ENCODE data around the gene CCDC88C. TPM values are rescaled to one million over a fixed set of nuclear protein-coding genes. Genes with fewer than 3 reads are reported as not detected.

The CCDC88C gene
- polyA plus RNA-seq, 3 donors: 4.7 to 7.6 (median 5.8) TPM

- H3K27ac ChIP-seq (ENCODE audit: low read depth, low read length): no peak overlapping the region
- 33 to 55% (median 36%) methylated on average over 11 of the region's 11 CpGs for WGBS, 3 donors
These were observed 43.9 kb downstream of the CCDC88C start for GRCh38 chr14:91373591-91374254.

DNA sequence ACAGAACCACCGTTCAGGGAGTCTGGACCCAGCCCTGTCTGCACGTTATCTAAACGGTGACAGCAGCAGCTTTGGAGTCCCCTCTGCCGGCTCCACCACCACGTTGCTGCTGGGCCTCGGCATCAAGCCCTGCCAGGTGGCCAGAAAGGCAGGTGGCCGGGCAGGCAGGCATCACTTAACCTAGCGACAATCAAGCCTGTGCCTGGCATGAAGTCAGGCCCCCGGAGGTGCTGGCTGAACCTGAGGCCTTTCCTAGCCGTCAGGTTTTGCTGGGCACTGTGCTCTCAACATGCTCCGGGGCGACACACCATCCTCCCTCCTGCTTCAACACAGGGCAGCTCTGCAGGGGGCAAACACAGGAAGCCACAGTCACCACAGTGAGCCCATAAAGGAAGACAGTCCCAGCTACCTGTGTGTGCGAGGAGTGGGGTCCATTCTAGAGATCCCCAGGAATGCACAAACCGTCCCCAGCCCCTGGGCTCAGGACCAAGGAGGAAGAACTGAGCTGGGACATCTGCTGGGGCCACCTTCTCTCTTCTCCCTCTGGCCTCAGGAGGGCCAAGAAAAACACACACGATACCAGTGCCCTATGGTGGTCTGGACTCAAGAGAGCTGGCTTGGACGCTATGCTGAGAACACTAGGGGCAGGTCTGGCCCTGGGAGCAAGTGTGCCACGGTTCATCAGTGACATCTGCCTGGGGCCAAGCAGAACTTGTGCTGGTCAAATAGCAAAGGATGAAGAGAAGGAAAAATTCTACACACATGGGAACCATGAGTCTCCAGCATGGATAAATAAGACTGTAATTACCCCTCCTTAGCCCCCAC is 44.7 kb downstream of the CCDC88C start:
- H3K27ac ChIP-seq (ENCODE audit: low read depth, low read length): no peak overlapping the region
- 43 to 47% (median 45%) methylated on average over 17 of the region's 17 CpGs for WGBS, 3 donors

DNA sequence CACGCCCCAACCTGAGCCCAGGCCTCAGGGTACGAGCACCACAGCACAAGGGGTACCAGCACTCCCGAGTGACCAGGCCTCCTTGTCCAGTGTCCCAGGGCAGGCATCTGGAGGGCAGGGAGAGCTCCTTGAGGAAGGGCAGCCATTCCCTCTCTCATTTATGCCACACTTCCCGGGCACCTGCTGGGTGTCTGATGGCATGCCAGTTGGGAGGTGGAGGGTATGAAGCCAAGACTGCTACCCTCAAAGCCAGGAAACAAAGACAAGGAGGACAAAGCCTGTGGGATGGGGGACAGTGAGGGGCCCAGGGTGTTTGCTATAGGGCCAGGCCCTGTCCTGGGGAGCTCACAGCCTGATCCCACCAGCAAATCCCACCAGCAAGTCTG is 45.6 kb downstream of the CCDC88C start:
- 93 to 97% (median 97%) methylated on average over 4 of the region's 4 CpGs for WGBS, 3 donors
- H3K27ac ChIP-seq (ENCODE audit: low read depth, low read length): no peak overlapping the region

- WGBS, 3 donors: 77 to 86% (median 81%) methylated on average over 19 of the region's 19 CpGs
These were observed 46.3 kb downstream of the CCDC88C start for GRCh38 chr14:91371011-91371989.

DNA sequence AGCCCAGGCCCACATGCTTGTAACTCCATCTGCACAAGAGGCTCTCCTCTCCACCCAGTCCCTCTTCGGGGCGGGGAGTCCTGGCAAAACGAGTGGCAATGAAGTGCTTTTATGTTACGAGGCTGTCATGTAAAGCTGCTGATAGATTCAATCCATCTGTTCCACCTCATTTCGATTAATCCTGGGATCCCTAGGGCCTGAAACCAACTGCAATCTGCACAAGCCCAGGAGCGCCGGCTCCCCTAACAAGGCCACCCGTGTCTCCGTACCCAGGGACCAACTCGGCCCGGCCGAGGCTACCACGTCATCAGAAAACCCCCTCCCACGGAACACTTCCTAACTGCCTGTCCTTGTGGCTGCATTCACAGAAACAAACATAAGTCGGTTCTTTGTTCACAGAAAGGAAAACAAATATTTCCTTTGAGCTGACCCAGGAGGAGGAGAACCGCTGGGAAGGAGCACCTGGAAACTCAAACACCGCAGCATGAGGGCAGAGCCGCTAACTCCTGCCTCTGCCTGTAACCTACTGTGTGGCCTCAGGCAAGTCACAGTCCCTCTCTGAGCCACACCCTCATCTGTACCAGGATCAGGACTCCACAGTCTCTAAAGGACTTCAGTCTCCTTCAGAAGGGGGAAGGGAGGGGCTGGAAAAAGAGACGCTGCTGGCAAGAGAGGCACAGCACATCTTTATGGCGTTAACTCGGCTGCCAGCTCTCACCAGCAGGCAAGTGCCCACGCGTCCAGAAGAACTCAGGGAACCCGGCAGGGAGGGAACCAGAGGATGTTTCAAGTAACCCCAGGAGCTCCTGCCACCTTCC is 47.8 kb downstream of the CCDC88C start:
- WGBS, 3 donors: 37 to 71% (median 56%) methylated on average over 24 of the region's 24 CpGs
- no peak overlapping the region for H3K27ac ChIP-seq (ENCODE audit: low read depth, low read length)

More at GRCh38 chr14:91371011-91371989, 46.3 kb downstream of the CCDC88C start:
- H3K27ac ChIP-seq (ENCODE audit: low read depth, low read length): no peak overlapping the region

DNA sequence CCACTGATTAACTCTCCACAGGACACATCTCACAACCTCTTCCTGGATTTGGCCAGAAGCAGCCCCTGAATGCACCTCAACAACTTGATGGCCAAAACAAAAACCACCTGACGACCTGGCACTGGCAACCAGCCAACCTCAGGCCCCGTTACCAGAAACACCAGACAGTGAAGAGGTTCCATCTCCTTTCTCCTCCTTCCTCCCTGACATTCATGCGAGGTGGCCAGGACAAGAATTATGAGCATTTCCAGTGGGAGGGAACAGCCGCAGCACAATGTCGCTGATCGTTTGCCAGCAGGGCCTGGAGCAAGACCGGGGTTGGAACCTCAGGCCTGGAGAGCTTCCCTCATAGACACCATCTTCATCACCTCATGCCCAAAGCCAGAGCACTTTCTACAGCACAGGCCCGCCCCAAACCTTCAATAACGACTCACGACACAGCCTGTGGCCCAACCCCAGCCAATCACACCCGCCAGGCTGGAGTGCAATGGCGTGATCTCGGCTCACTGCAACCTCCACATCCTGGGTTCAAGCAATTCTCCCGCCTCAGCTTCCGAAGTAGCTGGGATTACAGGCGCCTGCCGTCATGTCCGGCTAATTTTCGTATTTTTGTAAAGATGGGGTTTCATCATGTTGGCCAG is 48.7 kb downstream of the CCDC88C start:
- H3K27ac ChIP-seq (ENCODE audit: low read depth, low read length): no peak overlapping the region
- WGBS, 3 donors: 74 to 83% (median 80%) methylated on average over 19 of the region's 19 CpGs

DNA sequence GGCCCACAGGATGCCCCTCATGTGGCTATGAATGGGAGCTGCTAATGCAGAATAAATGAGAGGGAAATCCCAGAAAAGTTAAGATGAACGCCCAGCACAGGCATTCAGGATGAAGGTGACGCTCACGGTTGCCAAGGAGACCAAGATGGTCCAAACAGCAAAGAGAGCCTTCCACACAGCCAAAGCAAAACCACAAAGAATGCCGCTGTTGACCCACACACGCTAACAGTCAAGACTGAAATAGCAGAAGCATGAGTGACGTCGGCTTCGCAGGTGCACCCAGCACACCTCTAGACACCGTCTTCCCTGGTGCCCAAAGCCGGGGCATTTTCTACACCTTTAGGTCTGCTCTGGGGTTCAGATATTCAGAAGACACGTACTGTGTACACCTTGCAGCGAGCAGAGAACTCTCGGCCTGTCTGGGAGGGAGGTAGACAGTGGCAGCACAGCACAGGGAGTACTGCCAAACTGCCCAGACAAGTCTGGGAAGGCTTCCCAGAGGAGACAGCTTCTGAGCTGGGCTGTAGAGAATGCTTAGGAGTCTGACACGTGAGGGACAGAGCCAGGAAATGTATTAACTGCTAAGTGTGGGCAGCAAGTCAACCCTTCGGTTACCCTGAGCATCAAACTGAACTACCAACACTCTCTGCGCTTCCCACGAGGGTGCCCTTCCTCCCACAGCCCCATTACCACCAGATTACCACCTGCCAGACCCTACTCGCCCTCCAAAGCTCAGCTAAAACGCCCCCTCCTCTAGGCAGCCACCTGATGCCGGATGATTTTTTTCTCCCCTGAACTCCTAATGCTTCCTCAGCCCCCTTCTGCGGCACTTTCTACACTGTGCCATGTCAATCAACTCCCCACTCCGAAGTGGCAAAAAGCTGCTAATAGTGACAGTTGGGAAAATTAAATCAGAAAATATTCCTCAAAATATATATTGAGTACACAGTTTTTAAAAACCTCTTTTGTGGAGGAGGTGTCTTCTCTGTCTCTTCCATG is 50.1 kb downstream of the CCDC88C start:
- 50 to 60% (median 54%) methylated on average over 22 of the region's 22 CpGs for WGBS, 3 donors
- no peak overlapping the region for H3K27ac ChIP-seq (ENCODE audit: low read depth, low read length)

DNA sequence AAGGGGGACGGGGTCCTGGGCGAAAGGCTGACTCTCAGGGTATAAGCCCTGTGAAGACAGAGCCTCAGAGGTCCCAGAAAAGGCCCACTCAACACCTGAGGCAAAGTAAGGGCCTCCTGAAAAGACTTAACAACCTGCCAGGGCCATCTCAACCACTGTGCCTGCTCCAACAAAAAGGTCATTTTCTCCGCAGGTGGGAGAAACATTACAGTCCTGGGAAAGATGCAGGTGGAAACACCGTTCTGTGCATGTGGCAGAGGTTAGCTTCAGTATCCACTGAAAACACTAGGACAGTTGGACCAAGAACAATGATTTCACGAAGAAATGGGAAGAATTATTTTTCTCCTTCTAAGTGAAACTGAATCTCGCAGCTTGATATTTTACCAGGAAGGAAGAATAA is 50.9 kb downstream of the CCDC88C start:
- WGBS, 3 donors: 59 to 72% (median 70%) methylated on average over 6 of the region's 6 CpGs
- H3K27ac ChIP-seq (ENCODE audit: low read depth, low read length): no peak overlapping the region

- no peak overlapping the region for H3K27ac ChIP-seq (ENCODE audit: low read depth, low read length)
These were observed 52.1 kb downstream of the CCDC88C start for GRCh38 chr14:91365552-91365951.

DNA sequence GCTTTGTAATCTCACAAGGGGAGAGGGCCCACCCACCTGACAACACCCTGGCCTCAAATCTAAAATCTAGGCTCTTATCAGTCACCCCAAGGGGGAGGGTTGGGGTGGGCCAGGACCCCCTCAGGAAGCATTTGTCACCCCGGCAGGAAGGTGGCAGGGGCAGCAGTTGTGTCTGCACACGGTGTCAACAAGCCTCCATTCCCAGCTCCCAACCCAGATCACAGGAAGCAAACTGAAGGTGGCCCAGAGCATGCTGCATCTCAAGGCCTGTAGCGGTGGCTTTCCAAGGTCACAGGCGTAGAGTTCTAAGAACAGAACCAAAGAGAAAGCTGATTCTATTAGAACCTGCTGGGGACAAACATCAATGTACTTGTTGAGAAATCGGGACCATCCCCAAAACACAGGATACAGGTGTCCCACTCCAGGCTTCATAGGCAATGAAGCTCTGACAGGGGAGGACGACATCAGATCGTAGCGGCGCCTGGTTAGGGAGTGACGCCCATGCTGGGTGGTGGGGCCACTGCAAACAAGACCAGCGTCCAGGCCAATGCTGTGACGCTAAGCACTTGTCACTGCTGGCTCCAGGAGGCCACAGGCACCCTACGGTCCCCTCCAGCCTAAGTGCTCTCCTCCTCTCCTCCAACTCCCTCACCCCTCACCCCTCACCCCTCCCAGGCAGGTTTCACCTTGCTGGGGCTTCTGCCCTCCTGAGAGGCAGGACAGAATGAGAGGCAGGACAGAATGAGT is 52.9 kb downstream of the CCDC88C start:
- 77 to 83% (median 78%) methylated on average over 13 of the region's 13 CpGs for WGBS, 3 donors
- no peak overlapping the region for H3K27ac ChIP-seq (ENCODE audit: low read depth, low read length)

More at GRCh38 chr14:91365552-91365951, 52.1 kb downstream of the CCDC88C start:
- WGBS, 3 donors: 71 to 78% (median 74%) methylated on average over 6 of the region's 6 CpGs

DNA sequence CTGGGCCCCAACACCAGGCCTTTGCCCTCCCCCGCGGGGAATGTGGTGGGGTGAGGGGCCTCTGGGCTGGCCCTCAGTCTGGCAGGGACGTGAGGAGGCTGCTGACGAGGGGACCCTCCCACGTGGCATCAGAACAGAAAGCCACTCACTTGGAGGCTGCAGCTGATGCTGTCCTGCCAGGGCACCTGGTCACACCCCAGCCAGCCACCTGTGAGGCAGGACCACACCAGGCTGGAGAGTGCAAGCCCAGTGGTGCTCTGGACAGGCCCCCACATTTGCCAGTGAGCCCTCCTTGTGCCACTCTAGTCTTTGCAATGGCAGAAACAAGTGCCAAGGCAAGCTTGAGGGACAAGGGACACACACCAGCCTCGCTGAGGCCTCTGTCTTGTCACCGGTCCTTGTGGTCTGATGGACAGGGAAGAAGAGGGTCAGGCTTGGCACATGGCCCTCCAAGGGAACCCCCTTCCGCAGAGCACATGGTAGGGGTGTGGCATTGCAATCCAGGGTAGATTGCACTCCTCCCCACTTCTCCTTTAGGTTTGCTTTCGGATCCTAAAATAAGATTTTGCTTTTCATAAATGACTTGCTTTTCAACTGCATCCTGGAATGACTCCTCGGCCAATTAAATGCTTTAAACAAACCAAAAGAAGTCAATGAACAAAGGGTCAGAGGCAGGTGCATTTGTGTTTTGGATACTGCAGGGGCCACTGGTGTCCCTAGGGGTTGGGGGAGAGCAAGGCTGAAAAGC is 53.7 kb downstream of the CCDC88C start:
- 58 to 80% (median 67%) methylated on average over 10 of the region's 10 CpGs for WGBS, 3 donors
- H3K27ac ChIP-seq (ENCODE audit: low read depth, low read length): no peak overlapping the region

DNA sequence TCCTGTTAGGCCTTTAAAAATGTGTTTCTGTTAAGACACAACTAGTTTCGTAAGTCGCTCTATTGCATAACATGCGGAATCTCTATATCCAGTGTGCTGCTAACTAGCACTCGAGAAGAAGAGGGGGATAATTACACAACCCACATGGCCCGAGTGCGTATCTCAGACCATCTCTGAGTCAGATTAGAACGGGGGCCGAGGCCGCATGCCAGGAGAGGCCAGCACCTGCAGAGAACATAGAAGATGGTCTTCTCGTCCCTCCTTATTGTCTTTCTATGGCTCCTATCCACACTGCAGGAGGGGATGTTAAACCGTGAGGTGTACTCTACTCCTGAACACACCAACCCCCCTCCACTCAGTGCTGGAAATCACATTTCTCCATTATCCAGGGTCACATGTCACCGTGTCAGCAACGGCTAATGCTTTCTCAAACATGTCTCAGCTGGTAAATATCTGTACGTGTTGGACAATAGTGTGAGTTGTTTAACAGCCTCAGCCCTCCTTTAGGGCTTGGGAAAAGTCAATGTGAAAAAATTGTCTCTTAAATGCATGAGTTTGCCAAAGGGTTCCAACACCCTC is 56.3 kb downstream of the CCDC88C start:
- no peak overlapping the region for H3K27ac ChIP-seq (ENCODE audit: low read depth, low read length)
- 46 to 52% (median 51%) methylated on average over 14 of the region's 14 CpGs for WGBS, 3 donors

DNA sequence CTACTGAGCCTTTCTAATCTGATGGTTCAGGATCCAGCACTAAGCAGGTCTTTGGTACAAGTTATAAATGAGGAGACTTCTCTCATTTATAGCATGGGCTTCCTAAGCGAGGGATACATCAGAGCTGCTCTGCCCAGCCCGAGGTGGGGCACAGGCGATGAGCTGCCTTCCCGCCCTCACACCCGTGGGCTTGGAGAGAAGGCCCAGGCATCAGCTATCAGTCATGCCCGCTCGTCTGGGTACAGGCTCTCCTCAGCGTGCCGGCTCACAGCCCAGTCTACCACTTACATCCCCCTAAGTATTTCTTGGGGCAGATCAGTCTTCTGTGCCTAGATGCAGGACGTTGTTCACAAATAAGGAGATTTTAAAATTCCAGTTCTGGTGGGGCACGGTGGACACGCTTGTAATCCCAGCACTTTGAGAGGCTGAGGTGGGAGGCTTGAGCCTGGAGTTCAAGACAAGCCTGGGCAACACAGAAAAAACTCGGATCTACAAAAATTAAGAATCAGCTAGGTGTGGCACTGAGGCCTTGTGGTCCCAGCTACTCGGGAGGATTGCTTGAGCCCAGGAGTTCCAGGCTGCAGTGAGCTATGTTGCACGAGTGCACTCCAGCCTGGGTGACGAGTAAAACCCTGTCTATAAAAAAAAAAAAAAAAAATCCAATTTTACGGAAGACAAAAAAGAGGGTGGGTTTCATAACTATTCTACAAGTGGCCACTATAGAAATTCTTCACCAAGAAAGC is 57.0 kb downstream of the CCDC88C start:
- 79 to 91% (median 80%) methylated on average over 17 of the region's 17 CpGs for WGBS, 3 donors
- no peak overlapping the region for H3K27ac ChIP-seq (ENCODE audit: low read depth, low read length)

DNA sequence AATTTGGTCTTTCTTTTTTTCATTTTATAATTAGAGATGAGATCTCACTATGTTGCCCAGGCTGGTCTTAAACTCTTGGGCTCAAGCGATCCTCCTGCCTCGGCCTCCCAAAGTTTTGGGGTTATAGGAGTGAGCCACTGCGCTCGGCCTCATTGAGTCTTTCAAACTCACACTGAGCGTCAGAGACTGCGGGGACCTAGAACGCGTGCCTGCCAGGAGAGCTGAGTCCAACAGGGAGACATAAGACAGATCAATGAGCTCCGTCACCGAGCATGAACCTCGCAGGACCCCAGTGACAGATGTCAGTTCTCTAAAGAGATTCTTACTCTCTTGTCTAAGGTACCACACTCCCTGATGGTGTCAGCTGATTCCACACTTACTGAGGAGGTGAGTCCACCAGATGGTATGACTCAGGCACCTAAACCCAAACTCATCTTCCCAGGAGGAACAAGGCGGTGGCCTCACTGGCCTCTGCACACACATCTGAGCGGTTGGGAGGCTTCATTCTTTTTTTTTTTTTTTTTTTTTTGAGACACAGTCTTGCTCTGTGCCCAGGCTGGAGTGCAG is 58.9 kb downstream of the CCDC88C start:
- no peak overlapping the region for H3K27ac ChIP-seq (ENCODE audit: low read depth, low read length)
- WGBS, 3 donors: 95 to 97% (median 96%) methylated on average over 13 of the region's 13 CpGs

Data from adipose tissue (tissue), 3 donors.